ENCODE results near the gene BTBD6. TPM values are rescaled to one million over a fixed set of nuclear protein-coding genes. Genes with fewer than 3 reads are reported as not detected.

BTBD6 gene
- 38.9 TPM for total RNA-seq
- polyA plus RNA-seq (ENCODE audit: insufficient read depth, low read depth, low replicate concordance), result 33.3 TPM
- long read RNA-seq, donor 1, transcript BTBD6-203 (4 exons, 2,176 nt), result major isoform, 11 of 18 reads
- long read RNA-seq, donor 1, partial matches to known transcripts, result 0 of 18 reads
- long read RNA-seq, donor 1, other reads (novel, unspliced or antisense), result 0 of 18 reads
- long read RNA-seq, donor 2, transcript BTBD6-203 (4 exons, 2,176 nt), result major isoform, 11 of 12 reads
- long read RNA-seq, donor 2, partial matches to known transcripts, result 0 of 12 reads
- long read RNA-seq, donor 2, other reads (novel, unspliced or antisense), result 0 of 12 reads
- long read RNA-seq, donor 3, transcript BTBD6-203 (4 exons, 2,176 nt), result major isoform, 7 of 16 reads
- long read RNA-seq, donor 3, partial matches to known transcripts, result 0 of 16 reads
- long read RNA-seq, donor 3, other reads (novel, unspliced or antisense), result 0 of 16 reads
- long read RNA-seq, donor 4, transcript BTBD6-203 (4 exons, 2,176 nt), result major isoform, 9 of 12 reads
- long read RNA-seq, donor 4, partial matches to known transcripts, result 0 of 12 reads
- long read RNA-seq, donor 4, other reads (novel, unspliced or antisense), result 0 of 12 reads
- long read RNA-seq, donor 5, partial matches to known transcripts, result 0 of 1 reads
- long read RNA-seq, donor 5, other reads (novel, unspliced or antisense), result 0 of 1 reads
- long read RNA-seq, donor 6, transcript BTBD6-203 (4 exons, 2,176 nt), result major isoform, 5 of 11 reads
- long read RNA-seq, donor 6, partial matches to known transcripts, result 6 of 11 reads
- long read RNA-seq, donor 6, other reads (novel, unspliced or antisense), result 0 of 11 reads
- long read RNA-seq, donor 7, transcript BTBD6-203 (4 exons, 2,176 nt), result major isoform, 65 of 106 reads
- long read RNA-seq, donor 7, transcript BTBD6-204 (3 exons, 2,195 nt), result minor isoform, 25 of 106 reads
- long read RNA-seq, donor 7, partial matches to known transcripts, result 0 of 106 reads
- long read RNA-seq, donor 7, other reads (novel, unspliced or antisense), result 9 of 106 reads
- long read RNA-seq, donor 8, transcript BTBD6-204 (3 exons, 2,195 nt), result minor isoform, 6 of 15 reads
- long read RNA-seq, donor 8, transcript BTBD6-203 (4 exons, 2,176 nt), result major isoform, 9 of 15 reads
- long read RNA-seq, donor 8, partial matches to known transcripts, result 0 of 15 reads
- long read RNA-seq, donor 8, other reads (novel, unspliced or antisense), result 0 of 15 reads
- long read RNA-seq, donor 9, transcript BTBD6-203 (4 exons, 2,176 nt), result major isoform, 7 of 10 reads
- long read RNA-seq, donor 9, partial matches to known transcripts, result 0 of 10 reads
- long read RNA-seq, donor 9, other reads (novel, unspliced or antisense), result 0 of 10 reads
- long read RNA-seq, donor 10, partial matches to known transcripts, result 10 of 18 reads
- long read RNA-seq, donor 10, other reads (novel, unspliced or antisense), result 0 of 18 reads

- FAIRE-seq (no peak), DNase-seq (peak; percentile 90 to 95 (median 92))
- Histone ChIP-seq H3K4me1 (ENCODE audit: control insufficient read depth in 2 of 3, insufficient read depth in 2 of 3, low read depth in 1 of 3, low read length in 3 of 3) (peaks cover 0 to 10% (median 0%) of the 10 kb centered on the region in 3 donors), H3K9me3 (ENCODE audit: control insufficient read depth in 2 of 3, insufficient read depth in 1 of 3, low read length in 3 of 3) (no peaks in the 10 kb centered on the region), H3K4me3 (ENCODE audit: low read length in 3 of 3) (peak within 1 kb of the TSS; percentile 70 to 79 (median 79)), H3K36me3 (ENCODE audit: control insufficient read depth in 2 of 3, insufficient read depth in 3 of 3, low read length in 3 of 3) (peaks cover 0 to 19% (median 6%) of the 10 kb centered on the region in 3 donors), H3K27me3 (ENCODE audit: control insufficient read depth, insufficient read depth, low read length) (no peaks in the 10 kb centered on the region), H3K9ac (ENCODE audit: low read length in 3 of 3) (peak within 1 kb of the TSS; percentile 59 to 82 (median 65)), H3K27ac (ENCODE audit: low read depth in 2 of 2, low read length in 2 of 2) (peak within 1 kb of the TSS; percentile 33 to 81)
- no peak for TF ChIP-seq CTCF (IDR thresholded peaks at IDR 0.05; ENCODE audit: borderline replicate concordance, extremely low read depth, insufficient read depth)
- intact Hi-C loops (cut with DNase I), result no loop called here
Measured at GRCh38 chr14:105248368-105249181, at the start of gene BTBD6. TSS of gene BTBD6 (plus strand) at chr14:105248533. CDS start at chr14:105248712, 179 bp downstream.

- FAIRE-seq (no peak), DNase-seq (peak in 1 of 5 donors; percentile 52)
- Histone ChIP-seq H3K9ac (ENCODE audit: low read length in 3 of 3) (no peak overlapping the region), H3K4me1 (ENCODE audit: control insufficient read depth in 2 of 3, insufficient read depth in 2 of 3, low read depth in 1 of 3, low read length in 3 of 3) (peaks cover 0 to 17% (median 0%) of the 10 kb centered on the region in 3 donors), H3K9me3 (ENCODE audit: control insufficient read depth in 2 of 3, insufficient read depth in 1 of 3, low read length in 3 of 3) (no peaks in the 10 kb centered on the region), H3K36me3 (ENCODE audit: control insufficient read depth in 2 of 3, insufficient read depth in 3 of 3, low read length in 3 of 3) (no peaks in the 10 kb centered on the region), H3K4me3 (ENCODE audit: low read length in 3 of 3) (no peak overlapping the region), H3K27me3 (ENCODE audit: control insufficient read depth, insufficient read depth, low read length) (no peaks in the 10 kb centered on the region), H3K27ac (ENCODE audit: low read depth in 2 of 2, low read length in 2 of 2) (no peak overlapping the region)
- intact Hi-C loops (cut with DNase I), result no loop called here
- TF ChIP-seq CTCF (IDR thresholded peaks at IDR 0.05; ENCODE audit: borderline replicate concordance, extremely low read depth, insufficient read depth), result no peak
Measured at GRCh38 chr14:105198588-105198987, 49.7 kb upstream of the BTBD6 start.

GRCh38 chr14:105199093-105199492 is 49.2 kb upstream of the BTBD6 start:
- Histone ChIP-seq H3K27ac (ENCODE audit: low read depth in 2 of 2, low read length in 2 of 2) (peak overlapping the region in 1 of 2 donors; percentile 60), H3K9me3 (ENCODE audit: control insufficient read depth in 2 of 3, insufficient read depth in 1 of 3, low read length in 3 of 3) (no peaks in the 10 kb centered on the region), H3K27me3 (ENCODE audit: control insufficient read depth, insufficient read depth, low read length) (no peaks in the 10 kb centered on the region), H3K4me3 (ENCODE audit: low read length in 3 of 3) (no peak overlapping the region), H3K4me1 (ENCODE audit: control insufficient read depth in 2 of 3, insufficient read depth in 2 of 3, low read depth in 1 of 3, low read length in 3 of 3) (peaks cover 0 to 20% (median 0%) of the 10 kb centered on the region in 3 donors), H3K36me3 (ENCODE audit: control insufficient read depth in 2 of 3, insufficient read depth in 3 of 3, low read length in 3 of 3) (no peaks in the 10 kb centered on the region), H3K9ac (ENCODE audit: low read length in 3 of 3) (no peak overlapping the region)
- TF ChIP-seq CTCF (IDR thresholded peaks at IDR 0.05; ENCODE audit: borderline replicate concordance, extremely low read depth, insufficient read depth), result no peak
- FAIRE-seq, result no peak
- intact Hi-C loops (cut with DNase I), result no loop called here
- no peak for DNase-seq

All from kidney (tissue), 22 donors.